Sigmoid colon (tissue), 4 donors: ENCODE measurements around the gene KIRREL3.

Experiments
- EP300 ChIP-seq, 4 donors: sonication (generic); formaldehyde crosslinking; IDR thresholded peaks; one replicate each; pipeline ENCODE4 v1.6.1; 2017; ENCODE audit warnings: antibody characterized with exemption in 4 of 4
- POLR2A ChIP-seq, 2 donors: fragments of 450-650 bp; IDR thresholded peaks; one replicate each; pipeline ENCODE4 v1.6.1; 2016; ENCODE audit warnings: antibody characterized with exemption in 2 of 2, mild to moderate bottlenecking in 2 of 2, moderate library complexity in 2 of 2
- POLR2AphosphoS5 ChIP-seq, 4 donors: sonication (generic); formaldehyde crosslinking; IDR thresholded peaks; one replicate each; pipeline ENCODE4 v1.6.1; 2017; ENCODE audit warnings: antibody characterized with exemption in 4 of 4
- TF ChIP-seq, protein P1 (sequence below), 4 experiments: fragments of 450-650 bp in 3 of 4; fragments of 200-600 bp in 1 of 4; IDR thresholded peaks; one replicate each; pipeline ENCODE4 v1.5.1; 2016 to 2019; ENCODE audit warnings: antibody characterized with exemption in 4 of 4, mild to moderate bottlenecking in 3 of 4, moderate library complexity in 2 of 4

DNA sequence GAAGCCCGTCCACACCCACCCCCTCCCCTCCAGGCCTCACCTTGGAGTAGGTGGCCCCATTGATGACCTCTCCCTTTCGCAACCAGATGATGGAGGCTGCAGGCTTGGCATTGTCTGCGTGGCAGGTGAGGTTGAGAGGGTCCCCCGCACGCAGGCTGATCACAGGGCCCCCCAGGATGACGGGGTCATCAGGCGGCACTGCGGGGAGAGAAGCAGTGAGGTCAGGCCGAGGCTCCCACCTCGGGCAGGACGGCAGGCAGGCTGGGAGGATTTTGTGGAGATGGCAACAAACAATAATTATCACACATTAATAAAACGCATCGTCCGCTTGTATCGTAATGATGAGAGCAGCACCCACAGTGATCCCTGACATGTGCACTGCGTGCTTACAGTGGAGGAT lies 527.3 kb downstream of the KIRREL3 start:
- TF ChIP-seq, protein P1, sequence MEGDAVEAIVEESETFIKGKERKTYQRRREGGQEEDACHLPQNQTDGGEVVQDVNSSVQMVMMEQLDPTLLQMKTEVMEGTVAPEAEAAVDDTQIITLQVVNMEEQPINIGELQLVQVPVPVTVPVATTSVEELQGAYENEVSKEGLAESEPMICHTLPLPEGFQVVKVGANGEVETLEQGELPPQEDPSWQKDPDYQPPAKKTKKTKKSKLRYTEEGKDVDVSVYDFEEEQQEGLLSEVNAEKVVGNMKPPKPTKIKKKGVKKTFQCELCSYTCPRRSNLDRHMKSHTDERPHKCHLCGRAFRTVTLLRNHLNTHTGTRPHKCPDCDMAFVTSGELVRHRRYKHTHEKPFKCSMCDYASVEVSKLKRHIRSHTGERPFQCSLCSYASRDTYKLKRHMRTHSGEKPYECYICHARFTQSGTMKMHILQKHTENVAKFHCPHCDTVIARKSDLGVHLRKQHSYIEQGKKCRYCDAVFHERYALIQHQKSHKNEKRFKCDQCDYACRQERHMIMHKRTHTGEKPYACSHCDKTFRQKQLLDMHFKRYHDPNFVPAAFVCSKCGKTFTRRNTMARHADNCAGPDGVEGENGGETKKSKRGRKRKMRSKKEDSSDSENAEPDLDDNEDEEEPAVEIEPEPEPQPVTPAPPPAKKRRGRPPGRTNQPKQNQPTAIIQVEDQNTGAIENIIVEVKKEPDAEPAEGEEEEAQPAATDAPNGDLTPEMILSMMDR (IDR thresholded peaks at IDR 0.05) = no peak
- TF ChIP-seq POLR2A (IDR thresholded peaks at IDR 0.05) (no peak), POLR2AphosphoS5 (IDR thresholded peaks at IDR 0.05) (no peak), EP300 (IDR thresholded peaks at IDR 0.05) (no peak)
